HG02678 (cell line): ENCODE data around the gene MKRN2.
A peak's percentile ranks its signal among the peaks of the same experiment; 100 is the strongest.

Experiments used
- ATAC-seq: cut with Tn5 transposase; IDR thresholded peaks from one replicate; pipeline ENCODE4 v1.9.1; 2021; ENCODE audit warnings: mild to moderate bottlenecking, moderate library complexity; ENCODE audit not compliant: unreplicated experiment

Gene MKRN2

GRCh38 chr3:12549971-12550760, 6.7 kb upstream of the MKRN2 start:
- ATAC-seq, result no peak

- no peak for ATAC-seq
Measured at GRCh38 chr3:12553921-12554391, 2.9 kb upstream of the MKRN2 start.

GRCh38 chr3:12556314-12556689, 585 bp upstream of the MKRN2 start:
- no peak for ATAC-seq

DNA sequence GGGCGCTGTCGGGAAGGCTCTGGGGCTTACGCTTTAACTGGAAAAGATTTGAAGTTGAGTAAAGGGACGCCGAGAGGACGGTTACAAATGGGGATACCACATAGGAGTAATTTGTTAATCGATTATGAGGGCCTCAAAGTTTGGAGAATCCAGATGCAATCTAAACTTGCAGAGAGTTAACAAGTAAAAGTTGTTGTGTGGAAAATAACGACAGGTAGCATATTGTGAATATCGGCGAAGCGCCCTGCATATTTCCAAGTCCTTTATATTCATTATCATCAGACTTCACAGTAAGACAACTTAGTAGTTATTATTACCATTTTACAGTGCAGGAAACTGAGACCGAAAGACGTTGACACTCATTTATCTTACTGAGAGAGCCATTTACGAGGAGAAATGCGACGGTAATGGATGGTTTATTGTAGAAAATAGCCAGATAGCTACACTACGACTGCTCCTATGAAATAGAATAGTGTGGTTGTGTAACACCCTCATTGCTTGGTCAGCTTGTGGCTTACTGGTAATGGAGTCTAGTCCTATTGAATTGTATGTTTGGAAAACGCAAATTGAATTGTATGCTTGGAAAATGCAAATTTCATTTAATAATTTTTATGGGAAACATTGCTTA, 700 bp downstream of the MKRN2 start:
- ATAC-seq, result no peak

DNA sequence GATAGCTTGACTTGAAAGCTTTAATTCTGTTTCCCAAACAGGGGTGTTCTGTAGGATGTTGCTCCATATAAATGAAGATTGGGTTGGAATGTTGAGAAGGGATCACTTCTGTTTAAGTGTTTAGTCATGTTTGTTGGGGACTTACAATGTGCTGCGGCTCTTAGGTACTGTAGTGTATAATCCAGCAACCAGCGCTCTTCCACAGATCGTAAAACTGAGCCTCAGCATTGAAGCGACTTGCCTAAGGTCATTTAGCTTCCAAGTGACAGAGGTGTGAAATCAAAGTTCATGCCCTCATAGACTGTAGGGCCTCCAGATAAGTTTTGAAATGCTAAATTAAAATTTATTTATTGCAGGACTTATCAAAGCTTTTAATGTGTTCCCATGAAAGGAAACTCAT, 1.8 kb downstream of the MKRN2 start:
- no peak for ATAC-seq

GRCh38 chr3:12559520-12559919, 2.6 kb downstream of the MKRN2 start:
- ATAC-seq, result no peak

- ATAC-seq, result peak; percentile 45
Measured at GRCh38 chr3:12560505-12561190, 3.8 kb downstream of the MKRN2 start.

GRCh38 chr3:12561397-12561796, 4.5 kb downstream of the MKRN2 start:
- no peak for ATAC-seq

GRCh38 chr3:12562451-12562850, 5.6 kb downstream of the MKRN2 start:
- ATAC-seq, result no peak

GRCh38 chr3:12566976-12567375, 10.1 kb downstream of the MKRN2 start:
- no peak for ATAC-seq

DNA sequence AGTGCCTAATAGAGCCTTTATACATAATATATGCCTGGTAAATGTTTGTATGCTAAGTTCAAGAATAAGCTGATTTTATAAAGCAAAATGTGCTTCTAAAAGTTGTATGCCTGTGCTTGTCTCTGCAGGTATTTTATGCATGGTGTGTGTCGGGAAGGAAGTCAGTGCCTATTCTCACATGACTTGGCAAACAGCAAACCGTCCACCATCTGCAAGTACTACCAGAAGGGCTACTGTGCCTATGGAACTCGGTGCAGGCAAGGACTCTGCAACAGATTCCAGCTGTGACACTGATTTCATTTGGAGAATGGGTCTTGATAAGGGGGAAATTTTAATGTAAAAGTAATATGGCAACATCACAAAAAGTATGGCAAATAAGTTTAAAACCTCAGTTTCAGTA, 11.9 kb downstream of the MKRN2 start:
- ATAC-seq, result no peak

- ATAC-seq, result no peak
Measured at GRCh38 chr3:12569836-12570235, 12.9 kb downstream of the MKRN2 start.

GRCh38 chr3:12571986-12572385, 15.1 kb downstream of the MKRN2 start:
- no peak for ATAC-seq

GRCh38 chr3:12574131-12574530, 17.2 kb downstream of the MKRN2 start:
- ATAC-seq, result no peak

GRCh38 chr3:12574661-12575060, 17.8 kb downstream of the MKRN2 start:
- no peak for ATAC-seq

DNA sequence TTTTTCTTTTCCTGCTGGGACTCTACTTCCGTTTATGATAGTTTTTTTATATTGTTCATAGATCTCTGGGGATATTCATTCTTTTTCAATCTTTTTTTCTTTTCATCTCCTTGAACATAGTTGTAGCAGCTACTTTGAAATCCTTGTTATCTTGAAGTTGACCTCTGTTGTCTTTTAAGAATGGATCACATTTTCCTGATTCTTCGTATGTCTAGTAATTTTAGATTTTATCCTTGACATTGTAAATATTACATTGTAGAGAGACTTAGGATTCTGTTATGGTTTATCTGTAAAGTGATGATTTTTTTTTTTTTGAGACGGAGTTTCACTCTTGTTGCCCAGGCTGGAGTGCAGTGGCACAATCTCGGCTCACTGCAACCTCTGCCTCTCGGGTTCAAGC, 20.5 kb downstream of the MKRN2 start:
- no peak for ATAC-seq

DNA sequence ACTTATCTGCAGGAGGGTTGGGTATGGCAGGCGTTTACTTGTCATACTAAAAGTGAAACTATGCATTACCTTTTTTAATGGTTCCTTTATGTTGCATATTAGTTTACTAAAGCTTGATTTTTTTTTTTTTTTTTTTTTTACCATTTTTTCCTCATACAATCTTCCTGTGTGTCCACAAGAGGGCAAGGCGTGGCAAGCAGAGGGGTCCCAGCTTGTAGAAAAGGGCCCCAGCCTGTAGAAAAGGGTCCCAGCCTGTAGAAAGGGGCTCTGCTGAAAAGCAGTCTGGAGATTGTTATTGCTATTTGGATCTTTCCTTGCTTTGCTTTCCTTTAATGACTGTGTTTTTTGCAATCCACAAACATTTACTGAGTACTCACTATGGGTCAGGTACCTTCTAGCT, 21.9 kb downstream of the MKRN2 start:
- ATAC-seq, result no peak

DNA sequence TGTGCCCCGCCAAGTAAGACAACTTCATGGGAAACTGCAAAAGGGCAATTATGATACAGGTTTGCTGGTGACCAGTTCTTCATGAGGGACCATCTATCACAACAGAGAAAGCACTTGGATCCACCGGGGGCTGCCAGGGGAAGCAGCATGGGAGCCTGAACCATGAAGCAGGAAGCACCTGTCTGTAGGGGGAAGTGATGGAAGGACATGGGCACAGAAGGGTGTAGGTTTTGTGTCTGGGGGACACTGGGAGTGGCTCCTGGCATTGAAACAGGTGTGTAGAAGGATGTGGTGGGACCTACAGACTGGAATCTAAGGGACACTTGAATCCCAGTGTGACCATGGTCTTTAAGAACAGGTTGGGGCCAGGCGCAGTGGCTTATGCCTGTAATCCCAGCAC, 22.6 kb downstream of the MKRN2 start:
- ATAC-seq, result no peak

DNA sequence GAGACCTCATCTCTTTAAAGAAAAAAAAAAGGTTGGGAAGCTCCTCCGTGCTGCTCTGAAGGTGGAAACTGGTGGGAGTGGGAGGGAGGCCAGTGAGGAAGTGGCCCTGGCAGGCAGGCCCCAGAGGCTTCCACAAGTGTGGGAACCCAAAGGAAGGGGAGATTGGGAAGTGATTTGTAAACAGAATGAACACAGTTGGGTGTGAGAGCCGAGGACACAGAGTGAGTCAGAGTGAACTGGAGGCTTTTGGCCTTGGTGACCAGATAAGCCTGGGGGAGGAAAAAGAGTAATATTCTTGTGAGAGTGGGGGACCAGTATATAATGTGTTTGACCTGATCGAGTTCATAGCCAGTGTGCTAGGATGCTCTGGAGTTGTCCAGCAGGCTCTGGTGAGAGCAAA, 23.0 kb downstream of the MKRN2 start:
- ATAC-seq, result no peak

DNA sequence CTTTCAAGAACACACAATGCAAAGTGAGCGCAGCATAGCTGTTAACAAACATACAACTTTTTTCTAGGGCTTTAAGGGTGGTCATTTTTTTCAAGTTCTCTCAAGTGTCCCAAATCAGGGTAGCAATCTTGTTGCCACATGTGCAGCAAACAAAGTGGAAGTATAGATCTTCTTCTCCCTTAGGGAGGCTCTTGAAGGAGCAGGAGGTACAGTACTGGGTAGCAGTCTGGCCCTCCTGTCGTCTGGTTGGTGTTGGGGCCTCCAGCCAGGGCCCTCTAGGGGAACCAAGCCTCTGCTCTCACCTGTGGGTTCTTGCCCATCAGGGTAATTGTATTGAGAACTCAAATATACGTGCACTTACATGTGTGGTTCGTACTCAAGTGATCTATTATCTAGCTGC, 25.8 kb downstream of the MKRN2 start:
- no peak for ATAC-seq

- no peak for ATAC-seq
Measured at GRCh38 chr3:12583280-12583679, 26.4 kb downstream of the MKRN2 start.

DNA sequence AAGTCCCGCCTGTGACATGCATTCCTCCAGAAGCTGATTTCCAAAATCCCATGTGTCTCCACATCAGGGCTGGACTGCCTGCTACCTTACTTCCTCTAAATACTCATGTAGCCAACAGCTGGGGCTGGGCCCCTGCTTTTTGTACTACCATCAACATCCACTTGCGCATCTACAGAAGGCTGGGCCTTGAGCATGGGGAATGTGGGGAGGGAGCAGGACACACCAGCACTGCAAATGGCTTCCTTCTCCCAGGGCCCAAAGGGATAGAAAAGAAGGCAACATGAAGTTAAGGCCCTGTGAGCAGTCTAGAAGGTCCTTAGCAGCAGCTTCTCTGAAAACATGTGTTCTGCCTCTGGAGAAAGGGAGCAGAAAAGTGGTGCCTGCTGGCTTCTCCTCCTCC, 27.2 kb downstream of the MKRN2 start:
- no peak for ATAC-seq
